HG03066 (cell line): ENCODE data around the gene FRMD4A.

Experiments
- ATAC-seq: cut with Tn5 transposase; IDR thresholded peaks from one replicate; pipeline ENCODE4 v1.9.1; 2021; ENCODE audit warnings: low read depth; ENCODE audit not compliant: unreplicated experiment

Gene FRMD4A

DNA sequence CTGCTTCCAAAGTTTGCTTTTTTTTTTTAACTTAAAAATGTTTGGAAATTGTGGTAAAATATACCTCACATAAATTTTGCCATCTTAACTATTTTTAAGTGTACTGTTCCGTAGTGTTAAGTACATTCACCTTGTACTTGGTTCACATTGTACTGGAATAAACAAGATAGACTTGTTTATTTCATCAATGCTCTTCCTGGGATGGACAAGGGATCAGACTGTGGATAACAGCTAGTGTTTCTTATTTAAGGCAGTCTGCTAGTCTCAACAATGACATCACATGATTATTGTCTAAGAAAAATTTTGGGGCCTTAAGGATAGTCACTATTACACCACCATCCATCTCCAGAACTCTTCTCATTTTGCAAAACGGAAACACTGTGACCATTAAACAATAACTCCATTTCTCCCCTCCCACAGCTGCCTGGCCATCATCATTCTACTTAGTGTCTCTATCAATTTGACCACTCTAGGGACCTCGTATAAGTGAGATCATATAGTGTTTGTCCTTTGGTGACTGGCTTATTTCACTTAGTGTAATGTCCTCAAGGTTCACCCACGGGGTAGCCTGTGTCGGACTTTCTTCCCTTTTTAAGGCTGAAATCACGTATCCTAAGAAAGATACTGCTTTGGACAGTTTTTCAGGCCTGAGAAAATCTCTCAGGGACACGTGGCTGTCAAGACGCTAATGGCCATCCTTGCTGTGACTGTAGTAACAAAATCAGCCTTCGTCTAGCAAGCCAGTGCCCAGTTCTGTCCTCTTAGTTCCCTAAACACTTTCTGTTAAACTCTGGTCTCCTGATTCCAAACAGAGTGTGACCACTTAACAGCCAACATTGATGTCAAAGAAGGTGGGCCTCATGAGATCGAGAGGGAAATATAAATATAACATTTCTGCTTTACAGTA, 305.2 kb downstream of the FRMD4A start:
- ATAC-seq, result no peak

DNA sequence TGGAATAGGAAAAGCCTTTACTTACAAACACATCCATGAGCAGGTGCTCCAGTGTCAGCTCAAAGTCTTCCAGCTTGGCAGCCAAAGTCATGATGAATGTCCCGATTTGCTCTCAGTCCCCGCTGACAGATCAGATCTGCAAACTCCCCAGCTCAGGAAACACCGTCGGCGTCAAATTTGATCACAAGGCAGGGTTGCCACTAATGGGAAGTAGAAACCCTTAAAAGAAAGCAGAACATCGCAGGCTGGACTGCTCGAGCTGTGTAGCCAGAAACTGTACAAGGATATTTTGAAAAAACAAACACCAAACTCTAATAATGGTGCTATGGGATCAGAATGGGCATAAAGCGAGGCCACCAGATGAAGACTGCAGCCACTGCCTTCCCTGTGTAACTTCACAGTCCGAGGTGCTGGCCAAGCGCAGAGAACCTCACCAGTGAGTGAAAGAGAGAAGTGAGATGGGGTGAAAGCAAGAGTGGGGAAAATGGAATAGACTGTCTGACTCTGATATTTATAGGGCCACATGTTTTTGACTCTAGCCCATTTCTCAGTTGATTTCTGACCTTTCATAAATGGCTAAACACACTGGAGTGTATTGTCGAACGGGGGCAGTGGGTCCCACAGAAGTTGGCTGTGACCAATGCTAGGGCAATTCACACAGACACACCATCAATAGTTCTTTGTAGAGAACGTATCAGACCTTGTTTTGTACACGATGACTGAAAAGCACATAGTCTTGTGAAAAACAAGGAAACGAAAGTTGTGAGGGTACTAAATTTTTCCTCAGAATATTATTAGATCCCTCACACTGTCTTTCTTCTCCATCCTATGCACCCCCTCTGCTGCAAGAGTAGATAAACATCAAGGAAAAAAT, 306.2 kb downstream of the FRMD4A start:
- ATAC-seq, result no peak

DNA sequence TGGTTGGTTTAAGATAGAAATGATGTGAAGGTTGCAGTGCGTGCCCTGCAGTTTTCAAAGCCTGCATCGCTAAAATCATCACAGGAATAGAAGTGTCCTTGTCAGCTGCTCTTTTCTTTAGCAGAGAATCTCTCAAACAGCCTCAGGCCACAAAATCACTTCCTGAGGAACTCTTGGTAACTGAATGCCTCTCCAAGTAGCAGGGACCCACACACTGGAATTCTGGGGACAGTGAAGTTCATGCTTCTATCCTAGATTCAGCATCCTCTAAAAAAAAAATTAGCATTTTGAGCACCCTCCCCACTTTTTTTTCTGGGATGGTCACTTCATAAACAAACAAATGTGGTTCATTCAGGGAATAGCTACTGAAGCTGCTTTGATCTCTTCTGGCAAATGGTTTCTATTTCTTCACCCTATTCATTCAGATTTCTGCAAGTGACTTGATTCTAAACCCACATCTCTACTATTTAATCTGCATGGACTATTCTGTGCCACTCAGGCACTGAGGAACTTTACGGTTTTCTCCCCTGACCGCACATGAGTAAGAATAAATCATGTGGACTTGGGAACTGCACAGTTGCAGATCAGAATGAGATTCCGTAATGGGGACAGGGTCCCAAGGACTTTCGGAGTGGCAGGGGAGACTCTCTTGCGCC, 306.9 kb downstream of the FRMD4A start:
- no peak for ATAC-seq

DNA sequence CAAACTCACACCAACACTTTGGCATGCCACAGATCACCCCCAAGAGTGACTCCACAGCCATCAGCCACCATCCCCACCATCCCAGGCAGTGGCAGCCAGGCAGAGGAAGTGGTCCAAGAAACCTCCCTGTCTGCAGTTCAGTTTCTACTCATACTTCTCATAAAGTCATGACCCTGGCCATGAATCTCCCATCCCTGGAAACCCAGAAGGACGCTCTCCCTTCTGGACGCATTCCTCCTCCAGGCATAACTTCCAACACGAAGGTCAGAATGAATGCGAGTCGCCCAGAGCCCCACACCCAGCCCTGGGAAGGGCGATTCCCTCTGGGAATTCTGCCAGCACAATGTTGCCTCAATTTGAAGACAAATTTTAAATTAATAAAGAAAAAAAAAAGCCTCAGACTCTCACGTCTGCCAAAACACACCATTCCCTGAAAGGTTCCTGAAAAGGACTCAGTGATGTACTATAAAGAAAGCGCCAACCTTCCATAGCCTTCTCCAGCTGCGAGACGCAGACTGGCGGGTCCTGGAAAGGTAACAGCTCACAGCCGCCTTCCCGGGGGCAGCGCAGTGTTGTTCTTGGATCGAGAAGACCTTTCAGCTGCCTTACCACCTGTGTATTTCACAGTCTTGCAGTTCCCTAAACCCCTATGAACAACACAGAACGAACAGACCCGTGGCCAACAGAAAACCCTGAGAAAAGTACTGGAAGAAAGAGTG, 307.6 kb downstream of the FRMD4A start:
- ATAC-seq, result no peak

DNA sequence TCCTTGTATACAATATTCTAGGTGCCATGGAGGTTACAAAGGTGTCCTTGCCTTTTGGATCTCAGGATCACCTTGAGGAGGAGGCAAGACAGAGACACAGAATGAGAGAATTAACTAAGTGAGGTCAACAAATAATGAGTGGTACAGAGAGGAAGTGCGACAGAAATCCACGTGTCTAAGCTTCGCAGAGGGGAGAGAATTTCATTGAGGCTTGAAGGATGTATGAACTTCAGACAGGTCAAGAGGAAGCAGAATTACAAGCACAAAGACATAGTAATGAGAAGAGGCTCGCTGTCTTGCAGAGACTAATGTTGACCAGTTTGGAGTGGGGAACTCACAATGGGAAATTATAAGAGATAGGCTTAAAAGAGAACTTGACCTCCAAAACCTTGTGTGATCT, 308.7 kb downstream of the FRMD4A start:
- ATAC-seq, result no peak

DNA sequence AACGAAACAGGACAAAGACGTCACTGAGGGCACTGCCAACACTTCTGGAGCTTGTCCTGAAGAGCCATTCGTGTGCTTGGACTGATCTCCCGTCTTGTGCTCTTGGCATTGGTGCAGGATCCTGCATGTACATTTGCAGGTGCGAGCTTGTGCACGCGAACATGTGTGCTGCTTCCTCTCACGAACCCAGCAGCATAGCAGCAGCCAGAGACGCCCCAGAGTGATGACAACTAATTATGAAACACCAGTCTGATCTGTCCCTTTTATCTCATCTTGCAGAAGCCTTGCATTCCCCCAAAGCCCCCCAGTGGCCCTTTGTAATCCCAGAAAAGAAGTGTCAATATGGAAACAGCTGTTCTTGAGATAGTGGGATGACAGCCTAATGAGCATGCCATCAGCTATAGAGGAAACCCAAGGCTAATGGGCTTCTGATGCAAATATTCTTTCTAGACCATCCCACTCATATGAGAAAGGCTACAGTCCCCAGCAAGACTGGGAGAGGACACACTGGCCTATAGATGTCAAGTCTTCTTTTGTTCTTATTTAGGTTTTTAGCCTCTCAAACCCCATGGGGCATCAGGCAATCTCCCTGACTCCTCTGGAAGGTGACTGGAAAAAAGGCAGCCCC, 310.6 kb downstream of the FRMD4A start:
- no peak for ATAC-seq

DNA sequence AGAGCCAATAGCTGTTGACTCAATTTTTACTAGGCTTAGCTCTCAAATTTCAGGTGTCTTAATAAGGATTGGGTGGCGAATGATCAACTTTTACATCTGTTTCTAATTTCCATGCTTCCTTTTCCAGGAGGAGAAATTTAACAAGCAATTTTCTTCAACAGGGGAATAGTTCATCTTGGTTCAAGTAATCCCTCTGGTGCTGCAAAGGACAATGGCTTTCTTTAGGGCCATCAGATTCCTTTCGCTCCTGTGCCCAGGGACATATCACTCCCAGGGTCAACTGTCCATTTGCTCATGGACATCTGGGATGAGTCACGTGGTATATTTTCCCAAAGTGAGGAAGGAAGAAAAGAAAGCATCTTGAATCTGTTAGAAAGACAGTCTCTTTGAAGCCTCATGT, 313.3 kb downstream of the FRMD4A start:
- no peak for ATAC-seq

DNA sequence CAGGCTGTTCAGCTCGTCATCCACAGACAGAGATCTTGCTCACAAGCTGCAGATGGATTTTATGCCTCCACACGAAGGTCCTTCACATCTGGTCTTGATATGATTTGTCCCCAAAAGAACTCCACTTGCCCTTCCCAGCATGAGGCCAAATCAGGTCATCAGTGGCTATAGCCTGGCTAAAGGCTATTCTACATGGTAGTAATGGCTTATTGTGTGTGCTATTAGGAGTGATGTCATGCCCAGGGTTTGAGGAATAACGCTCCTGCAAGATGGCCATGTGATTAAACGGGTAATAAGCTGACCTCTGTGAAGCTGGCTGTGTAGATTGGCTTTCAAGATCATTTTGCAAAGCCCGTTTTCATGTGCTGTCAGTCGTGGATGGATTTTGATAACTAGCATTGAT, 313.8 kb downstream of the FRMD4A start:
- no peak for ATAC-seq

DNA sequence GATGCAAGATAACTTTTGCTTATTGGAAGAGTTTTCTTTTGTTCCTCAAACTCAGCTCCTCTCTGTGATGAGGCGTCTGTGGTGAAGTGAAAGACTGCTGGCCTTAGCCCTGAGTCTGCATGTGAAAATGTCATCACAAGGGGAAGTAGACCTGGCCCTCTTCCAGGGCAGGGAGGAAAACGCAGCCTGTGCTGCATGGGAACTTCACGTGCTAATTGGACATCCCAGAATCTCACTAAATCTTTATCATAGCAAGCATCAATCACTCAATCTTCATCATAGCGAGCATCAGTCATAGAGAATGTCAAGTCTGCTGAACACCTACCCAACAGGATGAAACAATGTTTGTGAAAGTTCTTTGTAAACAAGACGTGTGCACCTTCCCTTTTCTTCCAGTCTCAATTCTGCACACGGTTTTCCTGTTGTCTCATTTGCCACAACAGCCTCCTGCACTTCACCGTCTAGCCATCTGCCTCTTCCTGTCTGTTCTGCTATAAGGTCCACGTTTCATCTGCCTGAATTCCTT, 314.6 kb downstream of the FRMD4A start:
- ATAC-seq, result no peak

DNA sequence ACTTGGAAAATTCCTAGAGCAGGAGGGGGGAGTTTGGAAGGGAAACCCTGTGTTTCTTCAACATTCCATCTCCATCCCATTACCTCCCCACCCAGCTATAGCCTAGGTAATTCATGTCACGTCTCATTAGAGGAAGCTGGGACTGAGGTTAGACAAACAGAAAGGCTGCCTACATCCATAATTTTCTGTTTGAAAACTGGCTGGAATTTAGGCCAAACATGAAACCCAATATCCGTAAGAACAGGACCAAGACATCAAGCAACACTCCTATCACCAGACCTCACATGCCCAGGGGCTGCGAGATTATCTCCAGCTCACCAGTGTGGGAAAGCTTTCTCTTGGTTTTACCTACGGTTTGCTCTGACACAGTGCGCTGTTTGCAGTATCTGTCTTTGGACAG, 316.3 kb downstream of the FRMD4A start:
- no peak for ATAC-seq

DNA sequence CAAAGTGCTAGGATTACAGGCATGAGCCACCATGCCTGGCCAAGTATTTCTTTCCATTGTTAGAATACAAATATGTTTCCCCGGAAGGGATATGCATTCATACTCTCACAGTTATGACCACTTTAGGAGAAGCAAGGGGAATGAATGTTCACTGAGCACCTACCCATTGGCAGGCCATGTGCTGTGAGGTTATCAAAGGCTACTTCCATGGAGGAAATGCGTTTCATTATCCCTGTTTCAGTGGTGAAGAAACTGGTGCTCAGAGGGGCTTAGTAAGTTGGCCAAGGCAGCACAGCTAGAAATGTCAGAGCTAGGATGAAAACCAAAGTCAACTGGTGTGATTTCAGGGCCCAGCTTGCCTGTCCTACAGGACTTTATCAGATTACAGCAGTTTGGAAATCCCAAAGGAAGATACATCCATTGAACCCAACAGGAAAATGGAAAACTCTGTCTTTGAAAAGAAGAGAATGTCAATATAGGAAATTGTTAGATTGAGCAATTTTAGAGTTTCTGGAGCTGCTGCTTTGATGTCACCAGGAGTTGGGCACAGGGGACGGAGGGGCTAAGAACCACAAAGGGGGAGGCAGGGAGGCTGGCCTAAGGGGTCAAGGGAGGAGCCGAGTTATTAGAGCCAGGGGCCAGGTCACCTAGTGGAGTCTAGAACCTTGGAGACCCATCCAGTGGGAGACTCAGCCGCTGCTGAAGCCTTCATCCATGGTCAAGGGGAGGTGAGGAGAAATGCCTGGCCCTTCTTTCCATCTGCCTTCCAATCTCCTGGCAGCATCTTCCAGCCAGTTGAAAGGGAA, 319.8 kb downstream of the FRMD4A start:
- no peak for ATAC-seq

DNA sequence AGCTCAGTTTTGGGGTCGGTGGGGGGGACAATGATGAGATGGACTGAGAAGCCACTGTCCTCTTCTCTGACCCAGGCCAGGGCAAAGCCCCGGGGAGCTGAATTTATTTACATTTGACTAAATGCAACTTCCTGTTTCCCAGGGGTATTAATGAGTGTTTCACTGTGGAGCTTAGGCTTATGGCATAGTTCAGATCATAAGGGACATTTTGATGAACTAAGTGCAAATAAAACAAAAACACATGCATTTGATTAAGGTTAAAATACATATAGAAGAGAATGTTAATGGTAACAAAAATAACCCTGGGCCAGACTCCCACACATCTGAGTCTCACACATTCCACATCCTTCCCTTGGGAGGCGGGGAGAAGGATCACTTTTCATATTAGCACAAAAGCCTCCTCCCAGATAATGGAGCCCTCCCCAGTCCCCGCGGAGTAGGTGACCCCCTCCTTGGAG, 320.6 kb downstream of the FRMD4A start:
- no peak for ATAC-seq

DNA sequence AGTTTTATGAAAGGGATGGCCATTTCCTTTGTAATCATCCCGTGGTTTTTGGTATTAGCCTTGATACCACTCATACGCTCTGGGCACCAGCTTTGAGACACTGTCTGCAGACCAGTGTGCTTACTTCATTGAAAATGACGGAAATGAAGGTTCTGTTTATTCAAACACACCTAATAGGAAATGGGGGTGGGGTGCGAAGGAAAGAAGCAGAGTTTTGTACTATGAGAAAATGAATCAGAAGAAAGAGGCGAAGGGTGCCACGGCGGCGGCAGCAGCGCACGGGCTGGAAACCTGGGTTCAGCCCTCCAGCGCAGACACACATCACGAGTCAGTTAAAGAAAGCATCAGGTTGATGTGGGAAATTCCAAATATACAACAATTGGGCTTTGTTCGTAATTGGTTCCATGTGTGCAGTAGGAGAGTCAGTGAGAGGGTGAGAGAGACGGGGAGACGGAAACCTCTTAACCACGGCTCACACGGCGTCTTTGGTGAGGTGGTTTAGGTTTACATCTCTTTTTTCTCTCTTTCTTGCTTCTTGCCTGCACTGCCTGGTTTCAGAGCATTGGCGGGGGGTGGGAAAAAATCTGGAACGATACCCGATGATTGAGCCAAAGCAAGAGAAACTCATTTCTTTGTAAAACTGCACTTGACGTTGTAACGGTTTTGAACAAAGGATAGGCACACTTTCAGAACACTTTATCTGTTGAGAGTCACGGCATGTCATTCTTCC, 321.2 kb downstream of the FRMD4A start:
- ATAC-seq, result peak; percentile 51

DNA sequence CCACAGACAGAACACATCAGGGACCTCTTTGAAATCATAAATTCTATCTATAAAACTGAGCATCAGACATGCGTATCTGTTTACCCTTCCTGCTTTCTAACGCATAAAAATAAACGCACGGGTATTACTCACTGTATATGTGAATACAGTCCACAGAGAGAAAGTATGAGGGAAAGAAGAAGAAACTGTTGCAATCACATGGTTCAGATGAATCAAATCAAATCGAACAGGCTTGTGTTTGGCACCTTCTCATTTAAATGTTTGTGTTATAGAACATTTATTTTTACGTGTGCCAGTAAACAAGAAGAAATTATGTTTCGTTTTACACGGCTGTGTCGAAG, 322.0 kb downstream of the FRMD4A start:
- no peak for ATAC-seq

DNA sequence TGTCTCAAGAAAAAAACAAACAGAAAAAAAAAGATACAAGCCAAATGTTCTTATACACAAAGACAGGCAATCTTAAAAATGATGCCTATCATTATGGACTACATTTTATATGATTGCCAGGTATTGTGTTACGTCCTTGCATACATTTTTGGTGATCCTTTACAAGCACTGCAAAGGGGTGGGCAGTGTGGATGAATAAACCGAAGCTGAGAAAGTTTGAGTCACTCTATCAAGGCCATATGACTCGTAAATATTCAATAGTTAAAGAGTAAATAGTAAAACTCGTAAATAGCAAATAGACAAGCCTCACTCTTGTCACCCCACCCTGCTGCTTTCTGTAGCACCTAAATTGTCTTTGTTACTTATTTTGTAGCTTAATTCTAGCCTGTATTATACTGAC, 326.2 kb downstream of the FRMD4A start:
- no peak for ATAC-seq

DNA sequence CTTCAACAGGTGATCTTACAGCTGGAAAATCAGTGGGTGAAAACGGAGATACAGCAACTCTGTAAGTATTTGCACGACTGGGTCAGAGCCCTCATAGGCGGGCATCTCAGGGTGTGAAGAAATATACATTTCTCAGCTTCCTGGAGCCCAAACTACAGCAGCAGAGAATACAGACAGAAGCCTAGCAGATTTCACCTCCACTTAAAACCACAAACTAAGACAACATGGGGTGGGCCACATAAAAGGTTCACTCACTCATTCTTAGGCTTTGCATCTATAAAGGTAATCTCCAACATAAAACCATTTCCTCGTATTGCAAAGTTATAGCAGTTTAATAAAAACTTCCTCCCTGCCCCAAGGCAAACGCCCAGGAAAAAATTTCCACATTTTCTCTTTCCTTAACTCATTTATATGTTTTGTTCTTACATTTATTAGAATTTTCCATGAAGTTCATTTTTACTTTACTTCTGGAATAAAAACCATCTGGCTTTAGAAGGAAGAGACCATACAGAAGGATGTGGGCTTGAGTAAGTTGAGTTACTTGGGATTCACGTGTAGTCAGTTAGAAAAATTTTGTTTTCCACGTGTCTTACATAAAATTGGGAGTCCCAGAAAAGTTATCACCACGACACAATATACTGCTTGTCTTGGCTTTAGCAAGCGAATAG, 327.1 kb downstream of the FRMD4A start:
- ATAC-seq, result no peak

DNA sequence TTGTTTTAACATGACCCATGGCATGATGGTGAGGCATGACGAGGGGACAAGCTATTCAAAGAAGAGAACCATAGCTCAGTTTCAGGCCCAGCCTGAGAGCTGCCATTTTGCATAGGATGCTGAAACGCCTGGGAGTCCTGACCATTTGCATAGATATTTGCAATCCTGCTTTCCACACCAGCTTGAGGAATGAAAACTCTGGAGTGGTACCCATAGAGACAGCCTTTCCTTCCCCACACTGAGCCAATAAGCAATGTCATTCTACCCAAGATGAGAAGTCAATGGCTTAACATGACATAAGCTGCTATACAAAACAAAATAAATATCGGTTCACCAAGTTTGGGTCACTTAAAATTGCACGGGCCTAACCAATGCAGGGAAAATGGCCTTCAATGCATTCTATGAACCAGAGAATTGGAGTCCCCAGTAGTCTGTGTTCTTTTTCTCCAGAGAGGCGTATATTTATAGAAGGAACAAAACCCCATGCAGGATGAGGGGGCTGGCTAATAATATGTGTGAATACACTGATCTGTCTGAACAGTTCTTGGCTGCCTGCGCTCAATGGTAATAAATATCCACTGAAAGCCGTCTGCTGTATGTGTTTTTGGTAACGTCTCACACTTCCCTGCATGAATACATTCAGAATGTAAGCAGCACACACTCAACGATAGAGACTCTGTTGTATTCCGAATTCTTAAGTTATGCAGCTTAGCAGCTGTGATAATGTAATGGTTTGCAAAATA, 329.3 kb downstream of the FRMD4A start:
- no peak for ATAC-seq
